ENCODE data around the gene NR1H2.

GRCh38 chr19:50331994-50332243 lies 44.3 kb upstream of the NR1H2 start:
- no peak for TF ChIP-seq CTCF (IDR thresholded peaks at IDR 0.05)
- TF ChIP-seq POLR2A (IDR thresholded peaks at IDR 0.05): no peak

All from tibial nerve (tissue), 3 donors.